ENCODE results near the gene REN. TPM values are rescaled to one million over a fixed set of nuclear protein-coding genes. Genes with fewer than 3 reads are reported as not detected.

Gene REN
- not detected in 2 replicates for total RNA-seq

DNA sequence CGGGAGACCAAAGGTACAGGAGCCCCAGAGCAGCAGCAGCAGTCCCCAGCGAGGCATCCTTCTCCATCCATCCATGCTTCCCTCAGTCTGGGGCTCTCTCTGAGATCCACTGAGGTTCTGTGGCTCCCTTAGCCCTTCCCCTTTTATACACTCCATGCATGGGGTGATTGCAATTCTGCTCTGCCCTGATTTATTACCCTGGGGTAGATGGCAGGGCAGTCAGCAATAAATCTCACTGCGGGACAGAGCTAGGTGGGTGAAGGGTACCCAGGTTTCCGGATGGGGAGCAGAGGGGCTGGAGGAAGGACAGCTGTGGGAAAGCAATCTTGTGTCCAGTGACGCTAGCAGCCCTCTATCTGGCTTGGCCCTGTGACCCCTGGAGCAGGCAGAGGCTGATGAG lies at the start of gene REN:
Gene REN, minus strand, starts transcription at position 119 of the 400 bp plus-strand sequence. Its CDS starts 44 bp downstream, at position 75.
- H3K4me3 Mint-ChIP-seq, result no peak within 1 kb of the TSS

GRCh38 chr1:204213668-204214662 lies 47.8 kb upstream of the REN start, which contains the start of gene GOLT1A:
TSS of gene GOLT1A (minus strand) at chr1:204213988. CDS start at chr1:204213906, 82 bp downstream.
- peak; percentile 89 for ATAC-seq (ENCODE audit: low read depth)
- ChIA-PET POLR2A (interaction anchor here (0.5 kb wide), 1 partner anchor 235 kb away, joined by 3 read pairs; no protein-coding TSS in a partner anchor), CTCF (interaction anchor here (1.1 to 2.0 kb wide), 3 partner anchors 149 to 289 kb away, joined by 3 to 7 read pairs (median 3); no protein-coding TSS in a partner anchor)
- peaks cover 5% of the 10 kb centered on the region for H3K27me3 Mint-ChIP-seq
- no peaks in the 10 kb centered on the region for H3K36me3 Mint-ChIP-seq (ENCODE audit: low read depth)
- H3K4me1 Mint-ChIP-seq, result peaks cover 11% of the 10 kb centered on the region
- peak within 1 kb of the TSS; percentile 52 for H3K4me3 Mint-ChIP-seq
- peak; percentile 34 for DNase-seq
- H3K9me3 Mint-ChIP-seq, result no peaks in the 10 kb centered on the region
- no peak for TF ChIP-seq CTCF (IDR thresholded peaks at IDR 0.05)
- H3K27ac Mint-ChIP-seq, result no peak within 1 kb of the TSS
- intact Hi-C loops (cut with micrococcal nuclease), result no loop called here

More for the DNA sequence above, at the start of gene REN:
- H3K36me3 Mint-ChIP-seq (ENCODE audit: low read depth), result peaks cover 2% of the 10 kb centered on the region
- H3K4me1 Mint-ChIP-seq, result no peaks in the 10 kb centered on the region
- H3K27me3 Mint-ChIP-seq, result peaks cover 6% of the 10 kb centered on the region
- no peak for TF ChIP-seq CTCF (IDR thresholded peaks at IDR 0.05)
- DNase-seq, result no peak
- H3K9me3 Mint-ChIP-seq, result peaks cover 20% of the 10 kb centered on the region
- intact Hi-C loops (cut with micrococcal nuclease), result no loop called here
- no peak within 1 kb of the TSS for H3K27ac Mint-ChIP-seq
- no peak for ATAC-seq (ENCODE audit: low read depth)
- POLR2A ChIA-PET, result no interaction called here
- CTCF ChIA-PET, result interaction anchor here (6.0 kb wide), 1 partner anchor 231 kb away, joined by 36 read pairs; no protein-coding TSS in a partner anchor

- Mint-ChIP-seq H3K27ac (no peak overlapping the region), H3K4me1 (peaks cover 11% of the 10 kb centered on the region), H3K9me3 (no peaks in the 10 kb centered on the region)
These were observed 46.6 kb upstream of the REN start for GRCh38 chr1:204212715-204213114.

GRCh38 chr1:204211046-204211445 lies 44.9 kb upstream of the REN start:
- CTCF ChIA-PET, result no interaction called here
- no peak for TF ChIP-seq CTCF (IDR thresholded peaks at IDR 0.05)
- DNase-seq, result no peak
- no peaks in the 10 kb centered on the region for H3K9me3 Mint-ChIP-seq
- intact Hi-C loops (cut with micrococcal nuclease), result no loop called here
- H3K27ac Mint-ChIP-seq, result no peak overlapping the region
- POLR2A ChIA-PET, result interaction anchor here (0.7 kb wide), 1 partner anchor 93 kb away, joined by 4 read pairs; no protein-coding TSS in a partner anchor
- ATAC-seq (ENCODE audit: low read depth), result no peak
- no peaks in the 10 kb centered on the region for H3K36me3 Mint-ChIP-seq (ENCODE audit: low read depth)
- H3K4me1 Mint-ChIP-seq, result peaks cover 11% of the 10 kb centered on the region
- H3K4me3 Mint-ChIP-seq, result no peak overlapping the region
- peaks cover 14% of the 10 kb centered on the region for H3K27me3 Mint-ChIP-seq

More at GRCh38 chr1:204212715-204213114, 46.6 kb upstream of the REN start:
- Mint-ChIP-seq H3K4me3 (no peak overlapping the region), H3K27me3 (peaks cover 6% of the 10 kb centered on the region), H3K36me3 (ENCODE audit: low read depth) (no peaks in the 10 kb centered on the region)
- ChIA-PET CTCF (no interaction called here), POLR2A (no interaction called here)
- no peak for TF ChIP-seq CTCF (IDR thresholded peaks at IDR 0.05)
- ATAC-seq (ENCODE audit: low read depth) (no peak), DNase-seq (no peak)
- intact Hi-C loops (cut with micrococcal nuclease), result no loop called here

DNA sequence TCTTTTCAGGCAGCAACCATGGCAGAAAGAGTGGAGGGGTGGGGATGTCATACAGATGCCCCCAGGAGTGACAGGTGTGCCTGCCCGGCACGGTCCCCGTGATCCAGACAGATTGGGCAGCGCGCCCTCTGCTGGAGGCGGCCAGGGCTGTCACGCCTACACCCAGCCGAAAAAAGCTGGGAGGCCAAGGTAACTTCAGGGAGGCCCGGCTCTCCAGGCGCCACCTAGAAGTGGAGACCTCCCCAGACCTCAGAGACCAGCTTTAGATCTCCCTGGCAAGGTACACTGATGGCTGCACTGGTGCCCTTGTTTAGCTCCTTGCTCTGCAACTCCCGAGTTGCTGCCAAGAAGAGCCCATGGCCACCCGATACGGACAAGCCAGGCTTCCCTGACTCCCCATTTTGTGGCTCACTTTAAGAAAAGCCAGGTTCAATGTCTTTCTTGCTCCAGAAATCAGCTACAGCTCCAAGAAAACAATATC lies 41.0 kb upstream of the REN start:
- no peaks in the 10 kb centered on the region for H3K9me3 Mint-ChIP-seq
- no peaks in the 10 kb centered on the region for H3K4me1 Mint-ChIP-seq
- POLR2A ChIA-PET, result no interaction called here
- CTCF ChIA-PET, result interaction anchor here (0.6 to 2.4 kb wide), 12 partner anchors 9 to 1435 kb away, joined by 3 to 17 read pairs (median 4); no protein-coding TSS in a partner anchor
- intact Hi-C loops (cut with micrococcal nuclease), result loop anchor here (1.0 kb wide), 1 partner anchor 45 kb away; no protein-coding TSS in a partner anchor
- TF ChIP-seq CTCF (IDR thresholded peaks at IDR 0.05), result no peak
- peaks cover 23% of the 10 kb centered on the region for H3K27me3 Mint-ChIP-seq
- H3K4me3 Mint-ChIP-seq, result no peak overlapping the region
- H3K36me3 Mint-ChIP-seq (ENCODE audit: low read depth), result no peaks in the 10 kb centered on the region
- ATAC-seq (ENCODE audit: low read depth), result peak; percentile 88
- H3K27ac Mint-ChIP-seq, result no peak overlapping the region
- DNase-seq, result peak; percentile 62
